SK-N-SH (cell line): ENCODE measurements around the gene ST7. TPM values are rescaled to one million over a fixed set of nuclear protein-coding genes. Genes with fewer than 3 reads are reported as not detected.

Experiments used
- CTCF ChIA-PET: fragments of 300-600, 350-600 bp; formaldehyde crosslinking; extraction: SDS; loops from one replicate; lab custom pipeline; 2021; lab: Yijun Ruan, JAX
- POLR2A ChIA-PET: fragments of 350-600 bp; sonication (Branson Sonifier 250); formaldehyde crosslinking; extraction: SDS; loops from one replicate; lab custom pipeline; 2020; ENCODE audit warnings: antibody characterized with exemption, inconsistent platforms; lab: Yijun Ruan, JAX
- DNase-seq: peaks from one replicate; pipeline ENCODE4 v3.0.0; 2012
- H2AFZ ChIP-seq: fragments of 200-600 bp; sonication (generic); 2 replicates; pipeline ENCODE4 v1.8.1; 2016; ENCODE audit warnings: antibody characterized with exemption, mild to moderate bottlenecking, low read depth
- H3F3A ChIP-seq: fragments of 200-600 bp; sonication (generic); replicated peaks from 2 replicates; pipeline ENCODE3; 2016; ENCODE audit warnings: antibody characterized with exemption, mild to moderate bottlenecking; ENCODE audit not compliant: insufficient read depth
- H3K27ac ChIP-seq, 2 experiments: fragments of 200-500 bp in 1 of 2; fragments of 200-600 bp in 1 of 2; sonication (Bioruptor generic) in 1 of 2; sonication (generic), shearing (Covaris generic) in 1 of 2; 2 replicates each; pipeline versions ENCODE4 v1.5.1 to v1.6.1; 2014 to 2016; ENCODE audit warnings: low read depth in 2 of 2, inconsistent platforms in 1 of 2, low read length in 1 of 2, mild to moderate bottlenecking in 1 of 2, mixed read lengths in 1 of 2
- H3K27me3 ChIP-seq: fragments of 200-600 bp; sonication (generic), shearing (Covaris generic); 2 replicates; pipeline ENCODE4 v1.6.1; 2016; ENCODE audit warnings: mixed run types; ENCODE audit not compliant: insufficient read depth
- H3K36me3 ChIP-seq, 2 experiments: fragments of 200-500 bp in 1 of 2; fragments of 200-600 bp in 1 of 2; sonication (Bioruptor generic) in 1 of 2; sonication (generic) in 1 of 2; replicated peaks in 1 of 2; 2 replicates each; pipeline versions ENCODE3 to v1.5.1; 2014 to 2016; ENCODE audit warnings: low read length in 1 of 2, mild to moderate bottlenecking in 1 of 2; ENCODE audit not compliant: insufficient read depth in 2 of 2, control insufficient read depth in 1 of 2
- H3K4me1 ChIP-seq, 2 experiments: fragments of 200-500 bp in 1 of 2; fragments of 200-600 bp in 1 of 2; sonication (Bioruptor generic) in 1 of 2; sonication (generic), shearing (Covaris generic) in 1 of 2; 2 replicates each; pipeline versions ENCODE4 v1.5.1 to v1.6.1; 2014 to 2016; ENCODE audit warnings: low read depth in 1 of 2, low read length in 1 of 2, mixed run types in 1 of 2; ENCODE audit not compliant: insufficient read depth in 2 of 2, control insufficient read depth in 1 of 2
- H3K4me2 ChIP-seq: fragments of 200-600 bp; sonication (generic), shearing (Covaris generic); 2 replicates; pipeline ENCODE4 v1.6.1; 2017; ENCODE audit warnings: mixed run types
- H3K4me3 ChIP-seq, 2 experiments: fragments of 200-500 bp in 1 of 2; fragments of 200-600 bp in 1 of 2; sonication (Bioruptor generic) in 1 of 2; sonication (generic), shearing (Covaris generic) in 1 of 2; 2 replicates each; pipeline versions ENCODE4 v1.5.1 to v1.8.1; 2014 to 2016; ENCODE audit warnings: low read depth in 2 of 2, inconsistent platforms in 1 of 2, low read length in 1 of 2, mild to moderate bottlenecking in 1 of 2, mixed read lengths in 1 of 2, moderate library complexity in 1 of 2
- H3K79me2 ChIP-seq: fragments of 200-600 bp; sonication (generic); 2 replicates; pipeline ENCODE4 v1.8.1; 2017; ENCODE audit warnings: mild to moderate bottlenecking; ENCODE audit not compliant: insufficient read depth
- H3K9ac ChIP-seq: fragments of 200-600 bp; sonication (generic); 2 replicates; pipeline ENCODE4 v1.6.1; 2017; ENCODE audit warnings: mixed run types
- H3K9me2 ChIP-seq: fragments of 200-600 bp; sonication (generic); 2 replicates; pipeline ENCODE4 v1.6.1; 2017; ENCODE audit warnings: mixed run types
- H3K9me3 ChIP-seq: fragments of 200-600 bp; sonication (generic); 2 replicates; pipeline ENCODE4 v1.6.1; 2017; ENCODE audit warnings: mixed run types, mild to moderate bottlenecking, moderate library complexity
- H4K20me1 ChIP-seq: fragments of 200-600 bp; sonication (generic); 2 replicates; pipeline ENCODE4 v1.6.1; 2017; ENCODE audit warnings: mild to moderate bottlenecking, mixed run types; ENCODE audit not compliant: insufficient read depth
- EP300 ChIP-seq, 2 experiments: IDR thresholded peaks; 2 replicates each; pipeline versions ENCODE4 v1.4.0 to v1.6.1; 2012; ENCODE audit warnings: borderline replicate concordance in 1 of 2, low read depth in 1 of 2, low read length in 1 of 2
- FOSL2 ChIP-seq: IDR thresholded peaks from 2 replicates; pipeline ENCODE4 v1.4.0; 2012; ENCODE audit warnings: low read depth, mild to moderate bottlenecking, moderate library complexity, borderline replicate concordance
- FOXM1 ChIP-seq: IDR thresholded peaks from 2 replicates; pipeline ENCODE4 v1.4.0; 2012; ENCODE audit warnings: low read depth, mild to moderate bottlenecking
- JUND ChIP-seq: IDR thresholded peaks from 2 replicates; pipeline ENCODE4 v1.4.0; 2012
- NFIC ChIP-seq: IDR thresholded peaks from 2 replicates; pipeline ENCODE4 v1.4.0; 2012; ENCODE audit warnings: borderline replicate concordance
- NRF1 ChIP-seq: IDR thresholded peaks from 2 replicates; pipeline ENCODE4 v1.6.1; 2012; ENCODE audit warnings: low read depth, mild to moderate bottlenecking, low read length
- RXRA ChIP-seq: IDR thresholded peaks from 2 replicates; pipeline ENCODE4 v1.4.0; 2012; ENCODE audit warnings: low read depth, mild to moderate bottlenecking, borderline replicate concordance
- SIN3A ChIP-seq: IDR thresholded peaks from 2 replicates; pipeline ENCODE4 v1.6.1; 2012; ENCODE audit warnings: low read depth, mild to moderate bottlenecking, low read length, moderate library complexity, borderline replicate concordance
- TAF1 ChIP-seq: IDR thresholded peaks from 2 replicates; pipeline ENCODE4 v1.6.1; 2012; ENCODE audit warnings: low read depth, mild to moderate bottlenecking, low read length, moderate library complexity, borderline replicate concordance
- TCF12 ChIP-seq: IDR thresholded peaks from 2 replicates; pipeline ENCODE4 v1.4.0; 2012
- TEAD4 ChIP-seq: IDR thresholded peaks from 2 replicates; pipeline ENCODE4 v1.4.0; 2012; ENCODE audit warnings: mild to moderate bottlenecking, borderline replicate concordance; ENCODE audit not compliant: insufficient read depth
- YY1 ChIP-seq: IDR thresholded peaks from 2 replicates; pipeline ENCODE4 v1.4.0; 2012; ENCODE audit warnings: low read depth, mild to moderate bottlenecking
- ZBTB33 ChIP-seq: IDR thresholded peaks from 2 replicates; pipeline ENCODE4 v1.4.0; 2012; ENCODE audit warnings: low read depth, borderline replicate concordance
- WGBS: methylation state at CpG from one replicate; pipeline ENCODE4 v1.1.6; 2017; ENCODE audit warnings: low lambda C conversion rate; 5-methylcytosine and 5-hydroxymethylcytosine counted together
- polyA plus RNA-seq, 3 experiments: library from polyadenylated mRNA; depleted of rRNA; stranded (reverse); fragments of >200 nt; gene quantifications; 2 replicates each; pipeline ENCODE4 v1.2.3, GENCODE V29; 2012
- TF ChIP-seq, protein P1 (sequence below): fragments of 200-600 bp; sonication (generic); IDR thresholded peaks from 2 replicates; pipeline ENCODE4 v1.6.1; 2017; ENCODE audit warnings: antibody characterized with exemption, mild to moderate bottlenecking, moderate library complexity
- TF ChIP-seq, protein P2 (sequence below): fragments of 150-350 bp; IDR thresholded peaks from 2 replicates; pipeline ENCODE4 v1.6.1; 2016; ENCODE audit warnings: mild to moderate bottlenecking, low read depth, low read length
- TF ChIP-seq, protein P3 (sequence below): IDR thresholded peaks from 2 replicates; pipeline ENCODE4; 2012
- TF ChIP-seq, protein P4 (sequence below): IDR thresholded peaks from 2 replicates; pipeline ENCODE4 v1.6.1; 2012; ENCODE audit warnings: mild to moderate bottlenecking, low read depth, low read length, moderate library complexity

ST7 gene
- polyA plus RNA-seq, 1 of the 3 experiments (the other 2 are of a cell fraction), result 23.5 TPM

- TF ChIP-seq, protein P1, sequence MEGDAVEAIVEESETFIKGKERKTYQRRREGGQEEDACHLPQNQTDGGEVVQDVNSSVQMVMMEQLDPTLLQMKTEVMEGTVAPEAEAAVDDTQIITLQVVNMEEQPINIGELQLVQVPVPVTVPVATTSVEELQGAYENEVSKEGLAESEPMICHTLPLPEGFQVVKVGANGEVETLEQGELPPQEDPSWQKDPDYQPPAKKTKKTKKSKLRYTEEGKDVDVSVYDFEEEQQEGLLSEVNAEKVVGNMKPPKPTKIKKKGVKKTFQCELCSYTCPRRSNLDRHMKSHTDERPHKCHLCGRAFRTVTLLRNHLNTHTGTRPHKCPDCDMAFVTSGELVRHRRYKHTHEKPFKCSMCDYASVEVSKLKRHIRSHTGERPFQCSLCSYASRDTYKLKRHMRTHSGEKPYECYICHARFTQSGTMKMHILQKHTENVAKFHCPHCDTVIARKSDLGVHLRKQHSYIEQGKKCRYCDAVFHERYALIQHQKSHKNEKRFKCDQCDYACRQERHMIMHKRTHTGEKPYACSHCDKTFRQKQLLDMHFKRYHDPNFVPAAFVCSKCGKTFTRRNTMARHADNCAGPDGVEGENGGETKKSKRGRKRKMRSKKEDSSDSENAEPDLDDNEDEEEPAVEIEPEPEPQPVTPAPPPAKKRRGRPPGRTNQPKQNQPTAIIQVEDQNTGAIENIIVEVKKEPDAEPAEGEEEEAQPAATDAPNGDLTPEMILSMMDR, result no peak
- TF ChIP-seq ZBTB33, result no peak
Observed at GRCh38 chr7:117216436-117217069, 263.3 kb downstream of the ST7 start (continued).

- POLR2A ChIA-PET, result no interaction called here
- peaks cover 0 to 32% of the 10 kb centered on the region in 2 experiments for H3K36me3 ChIP-seq
- peak overlapping the region; percentile 48 to 72; a peak in 3 of 4 replicates for H3K27ac ChIP-seq
- 59% methylated on average over 6 of the region's 6 CpGs for WGBS
- H3K9me2 ChIP-seq, result no peaks in the 10 kb centered on the region
- DNase-seq, result no peak
- H2AFZ ChIP-seq, result no peak overlapping the region
- CTCF ChIA-PET, result interaction anchor here (0.6 to 1.2 kb wide), 2 partner anchors 121 to 168 kb away, joined by 3 read pairs; no protein-coding TSS in a partner anchor
- no peak overlapping the region for H3K4me2 ChIP-seq
- no peak overlapping the region for H3K4me3 ChIP-seq
- peak overlapping the region; percentile 9; the same call in 1 of the 2 replicates for H3K9ac ChIP-seq
- peaks cover 5% of the 10 kb centered on the region for H3F3A ChIP-seq
- no peaks in the 10 kb centered on the region for H4K20me1 ChIP-seq
- H3K9me3 ChIP-seq, result no peaks in the 10 kb centered on the region
- H3K27me3 ChIP-seq, result no peaks in the 10 kb centered on the region
- H3K4me1 ChIP-seq, result peaks cover 0 to 7% of the 10 kb centered on the region in 2 experiments; a peak in 2 of 4 replicates
- no peaks in the 10 kb centered on the region for H3K79me2 ChIP-seq
- TF ChIP-seq FOXM1, result 0 out of 2 replicates have a peak, but pooled peaks have one; percentile 31
- TF ChIP-seq, protein P2, sequence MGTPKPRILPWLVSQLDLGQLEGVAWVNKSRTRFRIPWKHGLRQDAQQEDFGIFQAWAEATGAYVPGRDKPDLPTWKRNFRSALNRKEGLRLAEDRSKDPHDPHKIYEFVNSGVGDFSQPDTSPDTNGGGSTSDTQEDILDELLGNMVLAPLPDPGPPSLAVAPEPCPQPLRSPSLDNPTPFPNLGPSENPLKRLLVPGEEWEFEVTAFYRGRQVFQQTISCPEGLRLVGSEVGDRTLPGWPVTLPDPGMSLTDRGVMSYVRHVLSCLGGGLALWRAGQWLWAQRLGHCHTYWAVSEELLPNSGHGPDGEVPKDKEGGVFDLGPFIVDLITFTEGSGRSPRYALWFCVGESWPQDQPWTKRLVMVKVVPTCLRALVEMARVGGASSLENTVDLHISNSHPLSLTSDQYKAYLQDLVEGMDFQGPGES, result no peak
- TF ChIP-seq, protein P3, sequence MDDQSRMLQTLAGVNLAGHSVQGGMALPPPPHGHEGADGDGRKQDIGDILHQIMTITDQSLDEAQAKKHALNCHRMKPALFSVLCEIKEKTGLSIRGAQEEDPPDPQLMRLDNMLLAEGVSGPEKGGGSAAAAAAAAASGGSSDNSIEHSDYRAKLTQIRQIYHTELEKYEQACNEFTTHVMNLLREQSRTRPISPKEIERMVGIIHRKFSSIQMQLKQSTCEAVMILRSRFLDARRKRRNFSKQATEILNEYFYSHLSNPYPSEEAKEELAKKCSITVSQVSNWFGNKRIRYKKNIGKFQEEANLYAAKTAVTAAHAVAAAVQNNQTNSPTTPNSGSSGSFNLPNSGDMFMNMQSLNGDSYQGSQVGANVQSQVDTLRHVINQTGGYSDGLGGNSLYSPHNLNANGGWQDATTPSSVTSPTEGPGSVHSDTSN, result peak; percentile 83
- peak; percentile 90 for TF ChIP-seq TCF12
- TF ChIP-seq, protein P4, sequence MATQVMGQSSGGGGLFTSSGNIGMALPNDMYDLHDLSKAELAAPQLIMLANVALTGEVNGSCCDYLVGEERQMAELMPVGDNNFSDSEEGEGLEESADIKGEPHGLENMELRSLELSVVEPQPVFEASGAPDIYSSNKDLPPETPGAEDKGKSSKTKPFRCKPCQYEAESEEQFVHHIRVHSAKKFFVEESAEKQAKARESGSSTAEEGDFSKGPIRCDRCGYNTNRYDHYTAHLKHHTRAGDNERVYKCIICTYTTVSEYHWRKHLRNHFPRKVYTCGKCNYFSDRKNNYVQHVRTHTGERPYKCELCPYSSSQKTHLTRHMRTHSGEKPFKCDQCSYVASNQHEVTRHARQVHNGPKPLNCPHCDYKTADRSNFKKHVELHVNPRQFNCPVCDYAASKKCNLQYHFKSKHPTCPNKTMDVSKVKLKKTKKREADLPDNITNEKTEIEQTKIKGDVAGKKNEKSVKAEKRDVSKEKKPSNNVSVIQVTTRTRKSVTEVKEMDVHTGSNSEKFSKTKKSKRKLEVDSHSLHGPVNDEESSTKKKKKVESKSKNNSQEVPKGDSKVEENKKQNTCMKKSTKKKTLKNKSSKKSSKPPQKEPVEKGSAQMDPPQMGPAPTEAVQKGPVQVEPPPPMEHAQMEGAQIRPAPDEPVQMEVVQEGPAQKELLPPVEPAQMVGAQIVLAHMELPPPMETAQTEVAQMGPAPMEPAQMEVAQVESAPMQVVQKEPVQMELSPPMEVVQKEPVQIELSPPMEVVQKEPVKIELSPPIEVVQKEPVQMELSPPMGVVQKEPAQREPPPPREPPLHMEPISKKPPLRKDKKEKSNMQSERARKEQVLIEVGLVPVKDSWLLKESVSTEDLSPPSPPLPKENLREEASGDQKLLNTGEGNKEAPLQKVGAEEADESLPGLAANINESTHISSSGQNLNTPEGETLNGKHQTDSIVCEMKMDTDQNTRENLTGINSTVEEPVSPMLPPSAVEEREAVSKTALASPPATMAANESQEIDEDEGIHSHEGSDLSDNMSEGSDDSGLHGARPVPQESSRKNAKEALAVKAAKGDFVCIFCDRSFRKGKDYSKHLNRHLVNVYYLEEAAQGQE, result no peak
- peak; percentile 65; the same call in 1 of the 2 replicates for TF ChIP-seq TEAD4
- TF ChIP-seq JUND, result peak; percentile 55
- TF ChIP-seq NFIC, result peak; percentile 55; the same call in 1 of the 2 replicates
- peak; percentile 57 to 64; a peak in 3 of 4 replicates for TF ChIP-seq EP300 (IDR thresholded peaks at IDR 0.05; ENCODE audit: borderline replicate concordance in 1 of 2, low read depth in 1 of 2, low read length in 1 of 2)
- no peak for TF ChIP-seq SIN3A
- TF ChIP-seq YY1, result no peak
- TF ChIP-seq FOSL2, result peak; percentile 48; the same call in 1 of the 2 replicates
- 0 out of 2 replicates have a peak, but pooled peaks have one; percentile 21 for TF ChIP-seq RXRA
- TF ChIP-seq NRF1, result no peak
- TF ChIP-seq TAF1, result no peak
Observed at GRCh38 chr7:117217106-117218035, 264.1 kb downstream of the ST7 start.
